IPS DF 6.9 (cell line): ENCODE results near the gene NTHL1.

Experiments
- DNase-seq: peaks from one replicate; pipeline ENCODE4 v3.0.0-alpha.2; 2013; ENCODE audit warnings: low read depth, low spot score
- H3K27ac ChIP-seq: one replicate; pipeline ENCODE4 v1.5.1; 2013; ENCODE audit warnings: low read length, control low read depth
- H3K27me3 ChIP-seq: 2 replicates; pipeline ENCODE4 v1.6.1; 2013; ENCODE audit warnings: mild to moderate bottlenecking, low read length; ENCODE audit not compliant: control insufficient read depth, insufficient read depth
- H3K36me3 ChIP-seq: 2 replicates; pipeline ENCODE4 v1.6.1; 2013; ENCODE audit warnings: low read length; ENCODE audit not compliant: control insufficient read depth, insufficient read depth
- H3K4me1 ChIP-seq: 2 replicates; pipeline ENCODE4 v1.6.1; 2013; ENCODE audit warnings: low read length; ENCODE audit not compliant: control insufficient read depth, insufficient read depth
- H3K4me3 ChIP-seq: 2 replicates; pipeline ENCODE4 v1.5.1; 2013; ENCODE audit warnings: mild to moderate bottlenecking, low read length
- H3K9me3 ChIP-seq: 2 replicates; pipeline ENCODE4 v1.6.1; 2013; ENCODE audit warnings: low read length, inconsistent platforms; ENCODE audit not compliant: control insufficient read depth, insufficient read depth
- WGBS: extraction: QIAGEN DNeasy Blood & Tissue Kit; methylation state at CpG from one replicate; pipeline ENCODE4 v1.1.7; 2013; ENCODE audit warnings: mixed read lengths, missing lambda C conversion rate; ENCODE audit not compliant: insufficient read length, insufficient coverage; 5-methylcytosine and 5-hydroxymethylcytosine counted together

Gene NTHL1

DNA sequence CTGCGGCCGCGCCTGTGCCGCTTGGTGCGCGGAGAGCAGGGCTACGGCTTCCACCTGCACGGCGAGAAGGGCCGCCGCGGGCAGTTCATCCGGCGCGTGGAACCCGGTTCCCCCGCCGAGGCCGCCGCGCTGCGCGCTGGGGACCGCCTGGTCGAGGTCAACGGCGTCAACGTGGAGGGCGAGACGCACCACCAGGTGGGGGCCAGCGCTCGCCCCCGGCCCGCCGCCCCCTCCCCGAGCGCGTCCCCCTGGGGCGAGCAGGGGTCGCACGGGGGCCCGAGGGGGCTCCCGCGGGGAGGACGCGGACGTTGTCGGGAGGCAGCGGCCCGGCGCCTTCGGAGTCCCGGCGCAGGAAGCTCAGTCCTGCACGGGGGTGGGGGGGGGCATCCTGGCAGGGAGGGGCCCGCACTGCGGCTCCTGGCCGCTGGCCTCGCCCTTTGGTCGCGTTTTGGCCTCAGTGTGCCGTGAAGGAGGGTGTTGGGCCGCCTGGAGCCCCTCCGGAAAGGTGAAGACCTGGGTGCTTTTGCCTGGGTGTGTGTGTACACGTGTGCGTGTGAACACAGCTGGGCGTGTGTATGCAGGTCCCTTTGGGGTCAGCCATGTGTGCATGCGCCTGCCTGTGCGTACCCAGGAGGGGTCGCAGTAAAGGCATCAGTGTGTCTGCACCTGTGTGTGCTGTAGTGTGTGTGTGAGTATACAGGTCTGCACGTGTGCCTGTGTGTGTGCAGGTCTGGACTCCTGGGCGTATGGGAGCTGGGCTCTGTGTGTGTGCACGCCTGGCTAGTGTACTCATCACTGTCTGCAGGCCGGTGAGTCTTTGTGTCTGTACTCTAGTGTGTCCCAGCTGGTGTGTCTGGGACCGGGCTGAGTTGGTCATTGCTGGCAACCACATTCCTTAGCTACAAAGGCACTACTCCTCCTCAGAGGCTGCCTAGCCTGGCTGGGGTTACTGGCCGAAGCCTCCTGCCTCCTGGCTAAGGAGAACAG is 20.3 kb downstream of the NTHL1 start:
- H3K4me1 ChIP-seq, result peaks cover 5% of the 10 kb centered on the region
- H3K27me3 ChIP-seq, result peaks cover 3% of the 10 kb centered on the region; the same call in 1 of the 2 replicates
- WGBS, result no CpG with 5 or more reads among the region's 76 CpGs
- peak overlapping the region; percentile 48; the same call in 1 of the 2 replicates for H3K4me3 ChIP-seq
- no peak for DNase-seq
- H3K9me3 ChIP-seq, result no peaks in the 10 kb centered on the region
- H3K36me3 ChIP-seq, result no peaks in the 10 kb centered on the region
- H3K27ac ChIP-seq, result no peak overlapping the region

- no CpG with 5 or more reads among the region's 59 CpGs for WGBS
- peaks cover 5% of the 10 kb centered on the region for H3K4me1 ChIP-seq
- DNase-seq, result no peak
- H3K27me3 ChIP-seq, result peaks cover 3% of the 10 kb centered on the region; the same call in 1 of the 2 replicates
- no peaks in the 10 kb centered on the region for H3K36me3 ChIP-seq
- peak within 1 kb of the TSS; percentile 48; the same call in 1 of the 2 replicates for H3K4me3 ChIP-seq
- no peaks in the 10 kb centered on the region for H3K9me3 ChIP-seq
- no peak within 1 kb of the TSS for H3K27ac ChIP-seq
Measured at GRCh38 chr16:2026461-2027023, 21.1 kb downstream of the NTHL1 start, which contains the start of gene NHERF2. NHERF2 (plus strand) TSS chr16:2026902; CDS start chr16:2027006, 104 bp downstream.

GRCh38 chr16:2025878-2026460 is 21.7 kb downstream of the NTHL1 start:
- Histone ChIP-seq H3K9me3 (no peaks in the 10 kb centered on the region), H3K4me1 (peaks cover 5% of the 10 kb centered on the region), H3K4me3 (no peak overlapping the region), H3K27me3 (peaks cover 5% of the 10 kb centered on the region; the same call in 1 of the 2 replicates), H3K27ac (no peak overlapping the region), H3K36me3 (no peaks in the 10 kb centered on the region)
- DNase-seq, result no peak
- WGBS, result no CpG with 5 or more reads among the region's 16 CpGs

DNA sequence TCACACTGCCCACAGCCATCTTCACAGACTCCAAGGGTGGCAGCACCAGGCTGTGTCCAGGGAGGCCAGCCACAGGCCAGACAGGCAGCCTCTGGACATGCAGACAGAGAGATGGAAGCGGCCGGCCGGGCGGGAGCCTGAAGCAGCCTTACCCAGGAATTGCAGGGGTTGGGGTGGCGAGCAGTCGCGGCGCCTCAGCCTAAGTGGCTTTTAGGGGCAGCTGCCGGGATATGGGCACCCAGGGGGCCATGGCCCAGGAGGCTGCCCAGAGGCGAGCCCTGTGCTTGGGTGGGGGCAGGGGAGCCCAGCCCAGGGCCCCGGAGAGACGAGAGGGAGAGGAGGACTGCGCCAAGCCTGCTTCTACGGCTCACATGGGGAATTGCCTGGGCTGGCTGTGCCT is 22.4 kb downstream of the NTHL1 start:
- DNase-seq, result no peak
- H3K27ac ChIP-seq, result no peak overlapping the region
- WGBS, result no CpG with 5 or more reads among the region's 14 CpGs

GRCh38 chr16:2024032-2024420 is 23.6 kb downstream of the NTHL1 start:
- peaks cover 3% of the 10 kb centered on the region; the same call in 1 of the 2 replicates for H3K4me1 ChIP-seq
- no peaks in the 10 kb centered on the region for H3K36me3 ChIP-seq
- no peak overlapping the region for H3K4me3 ChIP-seq
- no peaks in the 10 kb centered on the region for H3K9me3 ChIP-seq
- no CpG with 5 or more reads among the region's 12 CpGs for WGBS
- no peak overlapping the region for H3K27ac ChIP-seq
- H3K27me3 ChIP-seq, result peaks cover 18% of the 10 kb centered on the region
- no peak for DNase-seq

More for the DNA sequence above, 22.4 kb downstream of the NTHL1 start:
- Histone ChIP-seq H3K9me3 (no peaks in the 10 kb centered on the region), H3K4me1 (peaks cover 5% of the 10 kb centered on the region), H3K4me3 (no peak overlapping the region), H3K27me3 (peaks cover 9% of the 10 kb centered on the region), H3K36me3 (no peaks in the 10 kb centered on the region)

- Histone ChIP-seq H3K27ac (no peak overlapping the region), H3K27me3 (peaks cover 20% of the 10 kb centered on the region), H3K36me3 (no peaks in the 10 kb centered on the region), H3K9me3 (no peaks in the 10 kb centered on the region), H3K4me1 (peaks cover 3% of the 10 kb centered on the region; the same call in 1 of the 2 replicates), H3K4me3 (peak overlapping the region; percentile 41; the same call in 1 of the 2 replicates)
- peak; percentile 91 for DNase-seq
- no CpG with 5 or more reads among the region's 53 CpGs for WGBS
Measured at GRCh38 chr16:2023092-2024031, 24.3 kb downstream of the NTHL1 start.

DNA sequence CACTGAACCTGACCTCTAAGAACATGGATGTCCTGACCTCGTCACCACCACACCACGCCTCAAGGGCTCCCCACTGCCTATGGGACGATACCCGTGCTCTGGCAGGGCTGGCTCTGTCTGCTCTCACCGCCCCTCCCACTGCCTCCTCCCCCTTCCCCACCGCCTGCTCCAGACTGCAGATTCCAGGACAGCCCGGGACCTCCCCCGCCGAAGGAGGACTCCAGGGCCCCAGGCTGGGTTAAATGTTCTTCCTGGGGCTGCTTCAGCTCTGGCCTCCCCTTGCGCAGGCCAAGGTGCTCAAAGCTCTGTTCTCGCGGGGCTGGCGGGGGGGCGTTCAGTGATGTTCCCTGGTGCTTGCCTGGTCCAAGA is 24.9 kb downstream of the NTHL1 start:
- no peak for DNase-seq
- peaks cover 3% of the 10 kb centered on the region; the same call in 1 of the 2 replicates for H3K4me1 ChIP-seq
- peak overlapping the region; percentile 2; the same call in 1 of the 2 replicates for H3K4me3 ChIP-seq
- WGBS, result no CpG with 5 or more reads among the region's 14 CpGs
- H3K36me3 ChIP-seq, result no peaks in the 10 kb centered on the region
- H3K9me3 ChIP-seq, result no peaks in the 10 kb centered on the region
- H3K27ac ChIP-seq, result no peak overlapping the region
- H3K27me3 ChIP-seq, result peaks cover 20% of the 10 kb centered on the region

DNA sequence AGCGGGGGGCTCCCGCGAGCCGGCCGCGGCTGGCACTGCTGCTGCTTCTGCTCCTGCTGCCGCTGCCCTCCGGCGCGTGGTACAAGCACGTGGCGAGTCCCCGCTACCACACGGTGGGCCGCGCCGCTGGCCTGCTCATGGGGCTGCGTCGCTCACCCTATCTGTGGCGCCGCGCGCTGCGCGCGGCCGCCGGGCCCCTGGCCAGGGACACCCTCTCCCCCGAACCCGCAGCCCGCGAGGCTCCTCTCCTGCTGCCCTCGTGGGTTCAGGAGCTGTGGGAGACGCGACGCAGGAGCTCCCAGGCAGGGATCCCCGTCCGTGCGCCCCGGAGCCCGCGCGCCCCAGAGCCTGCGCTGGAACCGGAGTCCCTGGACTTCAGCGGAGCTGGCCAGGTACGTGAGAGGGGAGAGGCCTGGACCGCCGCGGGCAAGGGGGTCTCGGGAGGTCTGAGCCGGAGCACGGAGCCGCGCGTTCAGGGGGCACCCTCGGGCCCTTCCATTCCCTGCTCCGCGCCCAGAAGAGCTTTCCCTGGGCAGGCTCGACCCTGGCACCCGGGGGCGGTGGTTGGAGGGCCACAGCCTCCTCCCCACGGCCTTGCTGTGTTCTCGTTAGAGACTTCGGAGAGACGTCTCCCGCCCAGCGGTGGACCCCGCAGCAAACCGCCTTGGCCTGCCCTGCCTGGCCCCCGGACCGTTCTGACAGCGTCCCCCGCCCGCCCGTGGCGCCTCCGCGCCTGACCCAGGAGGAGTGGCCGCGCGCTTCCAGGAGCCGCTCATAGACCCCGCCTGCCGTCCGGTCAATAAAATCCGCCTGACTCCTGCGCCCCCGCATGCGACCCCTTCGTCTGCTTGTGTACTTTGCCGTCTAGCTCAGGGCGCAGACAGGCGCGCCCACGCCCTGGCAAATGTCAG is 27.5 kb downstream of the NTHL1 start:
- Histone ChIP-seq H3K27me3 (peaks cover 17% of the 10 kb centered on the region), H3K27ac (no peak overlapping the region), H3K9me3 (no peaks in the 10 kb centered on the region), H3K36me3 (no peaks in the 10 kb centered on the region), H3K4me1 (no peaks in the 10 kb centered on the region), H3K4me3 (peak overlapping the region; percentile 33; the same call in 1 of the 2 replicates)
- no peak for DNase-seq
- whole genome bisulfite sequencing, result no CpG with 5 or more reads among the region's 96 CpGs

- Histone ChIP-seq H3K9me3 (no peaks in the 10 kb centered on the region), H3K27ac (no peak within 1 kb of the TSS), H3K27me3 (peaks cover 17% of the 10 kb centered on the region), H3K4me1 (no peaks in the 10 kb centered on the region), H3K36me3 (no peaks in the 10 kb centered on the region), H3K4me3 (peak within 1 kb of the TSS; percentile 33; the same call in 1 of the 2 replicates)
- no CpG with 5 or more reads among the region's 33 CpGs for WGBS
- no peak for DNase-seq
Measured at GRCh38 chr16:2019518-2019920, 28.1 kb downstream of the NTHL1 start, which contains the start of gene NPW. NPW (plus strand) TSS chr16:2019785.
